ENCODE measurements around the gene TMEM80. TPM values are rescaled to one million over a fixed set of nuclear protein-coding genes. Genes with fewer than 3 reads are reported as not detected.
"Not testable (repeated sequence)": the region's sequence is repeated elsewhere in the genome, so short reads cannot be mapped to it uniquely, and the experiment has no call there.

The TMEM80 gene
- total RNA-seq, 1 donor from 2014 or later: 5.7 TPM

GRCh38 chr11:678297-678696, 17.3 kb upstream of the TMEM80 start:
- no peak overlapping the region for H3K4me3 ChIP-seq (ENCODE audit: low read length in 3 of 3)
- H3K27ac ChIP-seq (ENCODE audit: low read depth, low read length): no peak overlapping the region
- no peaks in the 10 kb centered on the region for H3K9me3 ChIP-seq (ENCODE audit: control insufficient read depth in 3 of 3, low read length in 3 of 3)
- peaks cover 36 to 50% (median 42%) of the 10 kb centered on the region in 3 donors for H3K36me3 ChIP-seq (ENCODE audit: control insufficient read depth in 3 of 3, insufficient read depth in 3 of 3, low read length in 3 of 3)
- no peaks in the 10 kb centered on the region for H3K27me3 ChIP-seq (ENCODE audit: control insufficient read depth in 3 of 3, insufficient read depth in 3 of 3, low read length in 3 of 3)
- H3K4me1 ChIP-seq (ENCODE audit: control insufficient read depth in 3 of 3, insufficient read depth in 3 of 3, low read length in 3 of 3): no peaks in the 10 kb centered on the region
- no peak overlapping the region for H3K9ac ChIP-seq (ENCODE audit: low read depth in 1 of 3, low read length in 3 of 3)

GRCh38 chr11:679271-680207, 16.1 kb upstream of the TMEM80 start:
- Histone ChIP-seq H3K27ac (ENCODE audit: low read depth, low read length) (no peak overlapping the region), H3K36me3 (ENCODE audit: control insufficient read depth in 3 of 3, insufficient read depth in 3 of 3, low read length in 3 of 3) (peaks cover 32 to 43% (median 40%) of the 10 kb centered on the region in 3 donors)

GRCh38 chr11:680476-680875, 15.1 kb upstream of the TMEM80 start:
- Histone ChIP-seq H3K4me3 (ENCODE audit: low read length in 3 of 3) (no peak overlapping the region), H3K4me1 (ENCODE audit: control insufficient read depth in 3 of 3, insufficient read depth in 3 of 3, low read length in 3 of 3) (no peaks in the 10 kb centered on the region), H3K27ac (ENCODE audit: low read depth, low read length) (no peak overlapping the region), H3K9me3 (ENCODE audit: control insufficient read depth in 3 of 3, low read length in 3 of 3) (no peaks in the 10 kb centered on the region), H3K27me3 (ENCODE audit: control insufficient read depth in 3 of 3, insufficient read depth in 3 of 3, low read length in 3 of 3) (no peaks in the 10 kb centered on the region), H3K9ac (ENCODE audit: low read depth in 1 of 3, low read length in 3 of 3) (no peak overlapping the region), H3K36me3 (ENCODE audit: control insufficient read depth in 3 of 3, insufficient read depth in 3 of 3, low read length in 3 of 3) (peaks cover 33 to 46% (median 40%) of the 10 kb centered on the region in 3 donors)

More at GRCh38 chr11:679271-680207, 16.1 kb upstream of the TMEM80 start:
- no peak overlapping the region for H3K4me3 ChIP-seq (ENCODE audit: low read length in 3 of 3)
- H3K9ac ChIP-seq (ENCODE audit: low read depth in 1 of 3, low read length in 3 of 3): no peak overlapping the region
- H3K4me1 ChIP-seq (ENCODE audit: control insufficient read depth in 3 of 3, insufficient read depth in 3 of 3, low read length in 3 of 3): no peaks in the 10 kb centered on the region
- no peaks in the 10 kb centered on the region for H3K27me3 ChIP-seq (ENCODE audit: control insufficient read depth in 3 of 3, insufficient read depth in 3 of 3, low read length in 3 of 3)
- H3K9me3 ChIP-seq (ENCODE audit: control insufficient read depth in 3 of 3, low read length in 3 of 3): no peaks in the 10 kb centered on the region

GRCh38 chr11:680970-681369, 14.6 kb upstream of the TMEM80 start:
- Histone ChIP-seq H3K27ac (ENCODE audit: low read depth, low read length) (no peak overlapping the region), H3K9ac (ENCODE audit: low read depth in 1 of 3, low read length in 3 of 3) (no peak overlapping the region), H3K27me3 (ENCODE audit: control insufficient read depth in 3 of 3, insufficient read depth in 3 of 3, low read length in 3 of 3) (no peaks in the 10 kb centered on the region), H3K4me1 (ENCODE audit: control insufficient read depth in 3 of 3, insufficient read depth in 3 of 3, low read length in 3 of 3) (no peaks in the 10 kb centered on the region), H3K4me3 (ENCODE audit: low read length in 3 of 3) (no peak overlapping the region), H3K36me3 (ENCODE audit: control insufficient read depth in 3 of 3, insufficient read depth in 3 of 3, low read length in 3 of 3) (peaks cover 33 to 46% (median 40%) of the 10 kb centered on the region in 3 donors), H3K9me3 (ENCODE audit: control insufficient read depth in 3 of 3, low read length in 3 of 3) (no peaks in the 10 kb centered on the region)

- Histone ChIP-seq H3K4me3 (ENCODE audit: low read length in 3 of 3) (no peak overlapping the region), H3K9ac (ENCODE audit: low read depth in 1 of 3, low read length in 3 of 3) (no peak overlapping the region), H3K9me3 (ENCODE audit: control insufficient read depth in 3 of 3, low read length in 3 of 3) (no peaks in the 10 kb centered on the region), H3K27ac (ENCODE audit: low read depth, low read length) (no peak overlapping the region), H3K27me3 (ENCODE audit: control insufficient read depth in 3 of 3, insufficient read depth in 3 of 3, low read length in 3 of 3) (no peaks in the 10 kb centered on the region), H3K4me1 (ENCODE audit: control insufficient read depth in 3 of 3, insufficient read depth in 3 of 3, low read length in 3 of 3) (no peaks in the 10 kb centered on the region), H3K36me3 (ENCODE audit: control insufficient read depth in 3 of 3, insufficient read depth in 3 of 3, low read length in 3 of 3) (peaks cover 34 to 53% (median 53%) of the 10 kb centered on the region in 3 donors)
These were observed 9.0 kb upstream of the TMEM80 start for GRCh38 chr11:686451-687243.

GRCh38 chr11:687751-688150, 7.9 kb upstream of the TMEM80 start:
- no peaks in the 10 kb centered on the region for H3K4me1 ChIP-seq (ENCODE audit: control insufficient read depth in 3 of 3, insufficient read depth in 3 of 3, low read length in 3 of 3)
- H3K9ac ChIP-seq (ENCODE audit: low read depth in 1 of 3, low read length in 3 of 3): no peak overlapping the region
- H3K9me3 ChIP-seq (ENCODE audit: control insufficient read depth in 3 of 3, low read length in 3 of 3): no peaks in the 10 kb centered on the region
- H3K27me3 ChIP-seq (ENCODE audit: control insufficient read depth in 3 of 3, insufficient read depth in 3 of 3, low read length in 3 of 3): no peaks in the 10 kb centered on the region
- H3K4me3 ChIP-seq (ENCODE audit: low read length in 3 of 3): no peak overlapping the region
- H3K27ac ChIP-seq (ENCODE audit: low read depth, low read length): no peak overlapping the region
- H3K36me3 ChIP-seq (ENCODE audit: control insufficient read depth in 3 of 3, insufficient read depth in 3 of 3, low read length in 3 of 3): peaks cover 28 to 43% (median 42%) of the 10 kb centered on the region in 3 donors

- Histone ChIP-seq H3K27ac (ENCODE audit: low read depth, low read length) (no peak overlapping the region), H3K4me1 (ENCODE audit: control insufficient read depth in 3 of 3, insufficient read depth in 3 of 3, low read length in 3 of 3) (peaks cover 4 to 7% (median 7%) of the 10 kb centered on the region in 3 donors), H3K36me3 (ENCODE audit: control insufficient read depth in 3 of 3, insufficient read depth in 3 of 3, low read length in 3 of 3) (peaks cover 25 to 36% (median 35%) of the 10 kb centered on the region in 3 donors), H3K27me3 (ENCODE audit: control insufficient read depth in 3 of 3, insufficient read depth in 3 of 3, low read length in 3 of 3) (no peaks in the 10 kb centered on the region), H3K4me3 (ENCODE audit: low read length in 3 of 3) (no peak overlapping the region), H3K9me3 (ENCODE audit: control insufficient read depth in 3 of 3, low read length in 3 of 3) (no peaks in the 10 kb centered on the region), H3K9ac (ENCODE audit: low read depth in 1 of 3, low read length in 3 of 3) (no peak overlapping the region)
These were observed 6.9 kb upstream of the TMEM80 start for GRCh38 chr11:688681-689080.

- Histone ChIP-seq H3K4me1 (ENCODE audit: control insufficient read depth in 3 of 3, insufficient read depth in 3 of 3, low read length in 3 of 3) (peaks cover 12 to 14% (median 13%) of the 10 kb centered on the region in 3 donors), H3K27me3 (ENCODE audit: control insufficient read depth in 3 of 3, insufficient read depth in 3 of 3, low read length in 3 of 3) (no peaks in the 10 kb centered on the region), H3K9ac (ENCODE audit: low read depth in 1 of 3, low read length in 3 of 3) (no peak overlapping the region), H3K36me3 (ENCODE audit: control insufficient read depth in 3 of 3, insufficient read depth in 3 of 3, low read length in 3 of 3) (peaks cover 20 to 31% (median 29%) of the 10 kb centered on the region in 3 donors), H3K4me3 (ENCODE audit: low read length in 3 of 3) (no peak overlapping the region), H3K9me3 (ENCODE audit: control insufficient read depth in 3 of 3, low read length in 3 of 3) (no peaks in the 10 kb centered on the region), H3K27ac (ENCODE audit: low read depth, low read length) (no peak overlapping the region)
These were observed 6.0 kb upstream of the TMEM80 start for GRCh38 chr11:689625-690024.

- H3K27ac ChIP-seq (ENCODE audit: low read depth, low read length); H3K27me3 ChIP-seq (ENCODE audit: control insufficient read depth in 3 of 3, insufficient read depth in 3 of 3, low read length in 3 of 3); H3K4me3 ChIP-seq (ENCODE audit: low read length in 3 of 3); H3K9ac ChIP-seq (ENCODE audit: low read depth in 1 of 3, low read length in 3 of 3); H3K9me3 ChIP-seq (ENCODE audit: control insufficient read depth in 3 of 3, low read length in 3 of 3): not testable (repeated sequence)
- H3K36me3 ChIP-seq (ENCODE audit: control insufficient read depth in 3 of 3, insufficient read depth in 3 of 3, low read length in 3 of 3): peaks cover 18 to 29% (median 27%) of the 10 kb centered on the region in 3 donors
- H3K4me1 ChIP-seq (ENCODE audit: control insufficient read depth in 3 of 3, insufficient read depth in 3 of 3, low read length in 3 of 3): peaks cover 12 to 14% (median 13%) of the 10 kb centered on the region in 3 donors
These were observed 5.4 kb upstream of the TMEM80 start for GRCh38 chr11:690244-690643.
